VCaP (cell line): ENCODE results near the gene CAP2.

ENCODE experiments used
- H3K27ac ChIP-seq: fragments of 450-650 bp; 2 replicates; pipeline ENCODE4 v1.5.1; 2017
- CTCF ChIP-seq: fragments of 450-650 bp; conservative IDR thresholded peaks from 2 replicates; pipeline ENCODE4 v1.5.1; 2017; ENCODE audit warnings: mild to moderate bottlenecking, moderate library complexity

Gene CAP2

GRCh38 chr6:17455919-17456318 is 62.5 kb downstream of the CAP2 start:
- no peak for TF ChIP-seq CTCF
- no peak overlapping the region for H3K27ac ChIP-seq

GRCh38 chr6:17456711-17457110 is 63.3 kb downstream of the CAP2 start:
- no peak for TF ChIP-seq CTCF

GRCh38 chr6:17457405-17457804 is 64.0 kb downstream of the CAP2 start:
- no peak for TF ChIP-seq CTCF
- no peak overlapping the region for H3K27ac ChIP-seq

More at GRCh38 chr6:17456711-17457110, 63.3 kb downstream of the CAP2 start:
- no peak overlapping the region for H3K27ac ChIP-seq

GRCh38 chr6:17457956-17458355 is 64.6 kb downstream of the CAP2 start:
- H3K27ac ChIP-seq: no peak overlapping the region
- no peak for TF ChIP-seq CTCF

GRCh38 chr6:17458966-17459365 is 65.6 kb downstream of the CAP2 start:
- H3K27ac ChIP-seq: no peak overlapping the region
- TF ChIP-seq CTCF: no peak

- no peak for TF ChIP-seq CTCF
- H3K27ac ChIP-seq: no peak overlapping the region
Measured at GRCh38 chr6:17460862-17461261, 67.5 kb downstream of the CAP2 start.

- no peak for TF ChIP-seq CTCF
Measured at GRCh38 chr6:17466147-17466546, 72.8 kb downstream of the CAP2 start.

GRCh38 chr6:17466707-17467106 is 73.3 kb downstream of the CAP2 start:
- TF ChIP-seq CTCF: no peak
- H3K27ac ChIP-seq: no peak overlapping the region

More at GRCh38 chr6:17466147-17466546, 72.8 kb downstream of the CAP2 start:
- H3K27ac ChIP-seq: no peak overlapping the region
